PFSK-1 (cell line): ENCODE data around the gene SLC6A19.

Experiments
- FOXP2 ChIP-seq: optimal IDR thresholded peaks from 2 replicates; pipeline ENCODE3; 2011; ENCODE audit warnings: borderline replicate concordance, control low read depth, inconsistent platforms; ENCODE audit not compliant: insufficient read depth; ENCODE audit errors: extremely low read length, extremely low read depth
- POLR2AphosphoS5 ChIP-seq: IDR thresholded peaks from 2 replicates; pipeline ENCODE4 v1.6.1; 2012; ENCODE audit warnings: low read depth, mild to moderate bottlenecking, control low read depth, low read length, moderate library complexity
- SIN3A ChIP-seq: IDR thresholded peaks from 2 replicates; pipeline ENCODE4 v1.6.1; 2012; ENCODE audit warnings: mild to moderate bottlenecking, low read length, moderate library complexity, borderline replicate concordance; ENCODE audit not compliant: insufficient read depth
- TAF1 ChIP-seq: IDR thresholded peaks from 2 replicates; pipeline ENCODE4 v1.6.1; 2012; ENCODE audit warnings: low read length, control low read depth, borderline replicate concordance; ENCODE audit not compliant: insufficient read depth
- TF ChIP-seq, protein P1 (sequence below), 2 experiments: IDR thresholded peaks; 2 replicates each; pipeline versions ENCODE4 v1.6.1 to v1.8.0; 2011 to 2012; ENCODE audit warnings: low read depth in 2 of 2, low read length in 2 of 2, control low read depth in 1 of 2, inconsistent platforms in 1 of 2, mild to moderate bottlenecking in 1 of 2, moderate library complexity in 1 of 2; ENCODE audit not compliant: insufficient read depth in 1 of 2

SLC6A19 gene

DNA sequence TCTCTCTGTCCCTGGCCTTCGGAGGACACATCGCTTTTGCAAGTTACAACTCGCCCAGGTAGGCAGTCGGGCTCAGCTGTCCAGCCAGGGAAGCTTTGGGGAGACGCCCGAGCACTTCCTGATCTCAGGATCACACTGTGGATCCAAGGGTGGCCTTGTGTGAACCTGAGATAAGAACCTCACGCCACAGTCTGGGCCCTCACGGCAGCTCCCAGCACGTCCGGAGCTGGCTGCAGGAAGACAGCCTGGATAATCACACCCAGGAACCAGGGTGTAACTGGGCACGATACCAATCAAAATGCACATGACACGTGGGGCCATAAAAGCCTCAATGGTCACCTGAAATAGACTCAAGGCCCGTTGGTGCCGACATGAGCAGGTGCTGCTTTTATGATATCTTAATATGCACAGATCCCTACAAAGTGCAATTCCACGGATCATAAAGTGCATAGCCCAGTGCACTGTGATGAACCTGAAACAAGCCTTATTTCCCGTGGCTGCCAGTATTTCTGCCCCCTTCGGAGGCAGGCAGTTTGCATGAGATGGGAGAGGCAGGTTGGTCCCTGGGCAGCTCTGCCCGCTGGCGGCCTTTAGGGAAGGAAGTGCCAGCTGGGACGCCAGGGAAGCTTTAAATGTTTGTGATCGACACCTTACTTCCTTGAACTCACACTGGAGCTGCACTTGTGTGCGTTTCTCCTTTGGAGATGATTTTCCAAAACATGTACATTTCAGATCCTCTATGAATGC, 38.3 kb downstream of the SLC6A19 start:
- no peak for TF ChIP-seq POLR2AphosphoS5
- TF ChIP-seq FOXP2, result no peak
- TF ChIP-seq SIN3A, result no peak
- TF ChIP-seq, protein P1, sequence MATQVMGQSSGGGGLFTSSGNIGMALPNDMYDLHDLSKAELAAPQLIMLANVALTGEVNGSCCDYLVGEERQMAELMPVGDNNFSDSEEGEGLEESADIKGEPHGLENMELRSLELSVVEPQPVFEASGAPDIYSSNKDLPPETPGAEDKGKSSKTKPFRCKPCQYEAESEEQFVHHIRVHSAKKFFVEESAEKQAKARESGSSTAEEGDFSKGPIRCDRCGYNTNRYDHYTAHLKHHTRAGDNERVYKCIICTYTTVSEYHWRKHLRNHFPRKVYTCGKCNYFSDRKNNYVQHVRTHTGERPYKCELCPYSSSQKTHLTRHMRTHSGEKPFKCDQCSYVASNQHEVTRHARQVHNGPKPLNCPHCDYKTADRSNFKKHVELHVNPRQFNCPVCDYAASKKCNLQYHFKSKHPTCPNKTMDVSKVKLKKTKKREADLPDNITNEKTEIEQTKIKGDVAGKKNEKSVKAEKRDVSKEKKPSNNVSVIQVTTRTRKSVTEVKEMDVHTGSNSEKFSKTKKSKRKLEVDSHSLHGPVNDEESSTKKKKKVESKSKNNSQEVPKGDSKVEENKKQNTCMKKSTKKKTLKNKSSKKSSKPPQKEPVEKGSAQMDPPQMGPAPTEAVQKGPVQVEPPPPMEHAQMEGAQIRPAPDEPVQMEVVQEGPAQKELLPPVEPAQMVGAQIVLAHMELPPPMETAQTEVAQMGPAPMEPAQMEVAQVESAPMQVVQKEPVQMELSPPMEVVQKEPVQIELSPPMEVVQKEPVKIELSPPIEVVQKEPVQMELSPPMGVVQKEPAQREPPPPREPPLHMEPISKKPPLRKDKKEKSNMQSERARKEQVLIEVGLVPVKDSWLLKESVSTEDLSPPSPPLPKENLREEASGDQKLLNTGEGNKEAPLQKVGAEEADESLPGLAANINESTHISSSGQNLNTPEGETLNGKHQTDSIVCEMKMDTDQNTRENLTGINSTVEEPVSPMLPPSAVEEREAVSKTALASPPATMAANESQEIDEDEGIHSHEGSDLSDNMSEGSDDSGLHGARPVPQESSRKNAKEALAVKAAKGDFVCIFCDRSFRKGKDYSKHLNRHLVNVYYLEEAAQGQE (IDR thresholded peaks at IDR 0.05; ENCODE audit: insufficient read depth in 1 of 2, low read depth in 2 of 2, low read length in 2 of 2), result no peak
- no peak for TF ChIP-seq TAF1

DNA sequence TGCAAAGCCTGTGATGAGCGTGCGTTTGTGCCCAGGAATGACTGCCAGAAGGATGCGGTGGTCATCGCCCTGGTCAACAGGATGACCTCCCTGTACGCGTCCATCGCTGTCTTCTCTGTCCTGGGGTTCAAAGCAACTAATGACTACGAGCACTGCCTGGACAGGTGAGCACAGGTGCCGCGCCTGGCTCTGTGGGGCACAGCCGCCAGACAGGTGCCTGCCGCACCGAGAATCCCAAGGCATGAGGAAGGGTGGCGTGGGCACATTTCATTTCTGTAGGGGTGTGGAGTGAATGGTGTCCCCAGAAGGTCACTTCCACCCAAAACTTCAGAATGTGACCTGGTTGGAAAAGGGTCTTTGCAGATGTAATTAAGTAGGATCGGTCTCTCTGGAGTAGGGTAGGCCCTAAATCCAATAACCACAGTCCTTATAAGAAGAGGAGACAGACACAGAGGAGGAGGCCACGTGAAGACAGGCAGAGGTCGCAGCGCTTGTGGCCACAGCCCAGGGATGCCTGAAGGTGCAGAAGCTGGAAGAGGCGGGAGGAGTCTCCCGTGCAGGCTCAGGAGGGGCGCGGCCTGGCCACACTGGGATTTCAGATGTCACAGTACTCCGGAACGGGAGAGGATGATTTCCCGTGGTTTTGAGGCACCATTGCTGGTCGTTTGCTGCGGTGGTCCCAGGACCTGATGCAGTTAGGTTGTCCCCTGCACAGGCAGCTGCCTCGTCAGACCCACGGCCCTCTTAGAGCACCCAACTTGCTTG, 39.3 kb downstream of the SLC6A19 start:
- TF ChIP-seq TAF1 (no peak), FOXP2 (no peak), SIN3A (no peak), POLR2AphosphoS5 (no peak)
- TF ChIP-seq, protein P1 (IDR thresholded peaks at IDR 0.05; ENCODE audit: insufficient read depth in 1 of 2, low read depth in 2 of 2, low read length in 2 of 2), result no peak

DNA sequence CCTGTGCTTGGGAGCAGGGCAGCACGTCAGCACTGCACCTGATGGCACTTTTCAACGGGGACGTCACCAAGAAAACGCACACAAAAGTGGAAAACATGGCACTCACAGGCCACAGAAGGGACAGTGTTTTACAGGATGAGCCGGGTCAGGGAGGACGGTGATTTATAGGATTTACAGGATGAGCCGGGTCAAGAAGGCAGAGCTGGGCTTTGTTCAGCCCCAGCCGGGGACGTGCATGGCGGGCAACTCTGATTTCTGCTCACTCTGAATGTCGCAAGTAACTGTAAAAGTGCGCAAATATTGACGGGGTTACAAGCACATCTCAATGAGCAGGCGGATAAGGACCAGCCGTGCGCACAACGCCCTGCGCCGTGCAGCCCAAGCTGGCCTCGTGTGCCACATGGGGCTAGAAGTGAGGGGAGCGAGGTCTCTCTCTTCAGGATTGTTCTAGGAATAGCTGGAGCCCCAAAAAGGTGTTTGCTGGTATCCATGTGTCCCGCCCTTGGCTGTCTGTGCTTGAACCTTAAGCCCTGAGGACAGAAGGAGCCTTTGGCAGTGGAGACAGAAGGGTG, 40.2 kb downstream of the SLC6A19 start:
- TF ChIP-seq SIN3A (no peak), TAF1 (no peak), POLR2AphosphoS5 (no peak), FOXP2 (no peak)
- TF ChIP-seq, protein P1 (IDR thresholded peaks at IDR 0.05; ENCODE audit: insufficient read depth in 1 of 2, low read depth in 2 of 2, low read length in 2 of 2), result no peak

DNA sequence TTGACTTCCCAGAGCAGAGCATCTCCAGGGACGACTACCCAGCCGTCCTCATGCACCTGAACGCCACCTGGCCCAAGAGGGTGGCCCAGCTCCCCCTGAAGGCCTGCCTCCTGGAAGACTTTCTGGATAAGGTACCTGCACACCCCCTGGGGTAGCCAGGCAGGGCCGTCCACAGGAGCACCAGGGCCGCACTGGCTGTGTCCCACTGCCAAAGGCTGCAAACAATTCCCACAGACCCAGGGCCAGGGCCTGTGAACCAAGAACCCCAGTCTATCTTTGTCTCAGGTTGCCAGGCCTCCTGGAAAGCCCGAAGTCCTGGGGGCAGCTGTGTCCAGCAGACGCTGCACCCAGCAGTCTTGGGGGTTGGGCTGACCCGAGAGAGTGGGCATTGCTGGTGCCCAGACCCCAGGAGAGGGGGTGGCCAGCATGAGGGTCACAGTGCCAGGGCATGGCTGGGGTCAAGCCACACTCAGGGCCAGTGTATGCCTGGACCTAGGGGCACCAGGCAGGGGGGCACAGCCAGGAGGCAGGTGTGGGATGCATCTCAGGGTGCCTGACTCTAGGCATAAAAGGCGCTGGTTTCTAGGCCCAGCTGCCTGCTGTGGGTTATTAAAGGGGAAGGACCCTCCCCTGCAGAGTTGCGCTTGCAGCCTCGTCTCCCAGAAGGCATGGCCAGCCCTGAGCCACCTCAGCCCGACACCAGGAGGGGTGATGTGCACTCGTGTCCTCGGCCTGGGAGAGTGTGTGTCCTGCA, 41.5 kb downstream of the SLC6A19 start:
- TF ChIP-seq FOXP2 (no peak), SIN3A (no peak)
- TF ChIP-seq, protein P1 (IDR thresholded peaks at IDR 0.05; ENCODE audit: insufficient read depth in 1 of 2, low read depth in 2 of 2, low read length in 2 of 2), result no peak
